ENCODE measurements around the gene IGF2. TPM values are rescaled to one million over a fixed set of nuclear protein-coding genes. Genes with fewer than 3 reads are reported as not detected.

The IGF2 gene
- total RNA-seq, 1 donor from 2014 or later: 6.6 TPM

- TF ChIP-seq, protein P1, sequence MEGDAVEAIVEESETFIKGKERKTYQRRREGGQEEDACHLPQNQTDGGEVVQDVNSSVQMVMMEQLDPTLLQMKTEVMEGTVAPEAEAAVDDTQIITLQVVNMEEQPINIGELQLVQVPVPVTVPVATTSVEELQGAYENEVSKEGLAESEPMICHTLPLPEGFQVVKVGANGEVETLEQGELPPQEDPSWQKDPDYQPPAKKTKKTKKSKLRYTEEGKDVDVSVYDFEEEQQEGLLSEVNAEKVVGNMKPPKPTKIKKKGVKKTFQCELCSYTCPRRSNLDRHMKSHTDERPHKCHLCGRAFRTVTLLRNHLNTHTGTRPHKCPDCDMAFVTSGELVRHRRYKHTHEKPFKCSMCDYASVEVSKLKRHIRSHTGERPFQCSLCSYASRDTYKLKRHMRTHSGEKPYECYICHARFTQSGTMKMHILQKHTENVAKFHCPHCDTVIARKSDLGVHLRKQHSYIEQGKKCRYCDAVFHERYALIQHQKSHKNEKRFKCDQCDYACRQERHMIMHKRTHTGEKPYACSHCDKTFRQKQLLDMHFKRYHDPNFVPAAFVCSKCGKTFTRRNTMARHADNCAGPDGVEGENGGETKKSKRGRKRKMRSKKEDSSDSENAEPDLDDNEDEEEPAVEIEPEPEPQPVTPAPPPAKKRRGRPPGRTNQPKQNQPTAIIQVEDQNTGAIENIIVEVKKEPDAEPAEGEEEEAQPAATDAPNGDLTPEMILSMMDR (IDR thresholded peaks at IDR 0.05; ENCODE audit: insufficient read depth, low read length, severe bottlenecking): no peak
Measured at GRCh38 chr11:2149460-2149859, 10.3 kb upstream of the IGF2 start.

GRCh38 chr11:2148595-2148994, 9.4 kb upstream of the IGF2 start:
- no peak for FAIRE-seq
- H3K4me3 ChIP-seq (ENCODE audit: low read depth, low read length): no peak overlapping the region
- no peak for DNase-seq (ENCODE audit: low read depth)
- peaks cover 61% of the 10 kb centered on the region for H3K27me3 ChIP-seq (ENCODE audit: control insufficient read depth, insufficient read depth, low read length)
- H3K36me3 ChIP-seq (ENCODE audit: control insufficient read depth, insufficient read depth, low read length): no peaks in the 10 kb centered on the region
- TF ChIP-seq, protein P1 (IDR thresholded peaks at IDR 0.05; ENCODE audit: insufficient read depth, low read length, severe bottlenecking): no peak

More at GRCh38 chr11:2149460-2149859, 10.3 kb upstream of the IGF2 start:
- no peak for FAIRE-seq
- DNase-seq (ENCODE audit: low read depth): no peak
- H3K36me3 ChIP-seq (ENCODE audit: control insufficient read depth, insufficient read depth, low read length): no peaks in the 10 kb centered on the region
- no peak overlapping the region for H3K4me3 ChIP-seq (ENCODE audit: low read depth, low read length)
- H3K27me3 ChIP-seq (ENCODE audit: control insufficient read depth, insufficient read depth, low read length): peaks cover 52% of the 10 kb centered on the region

GRCh38 chr11:2147391-2147790, 8.2 kb upstream of the IGF2 start:
- TF ChIP-seq, protein P1 (IDR thresholded peaks at IDR 0.05; ENCODE audit: insufficient read depth, low read length, severe bottlenecking): no peak
- no peak for DNase-seq (ENCODE audit: low read depth)
- H3K27me3 ChIP-seq (ENCODE audit: control insufficient read depth, insufficient read depth, low read length): peaks cover 61% of the 10 kb centered on the region
- H3K36me3 ChIP-seq (ENCODE audit: control insufficient read depth, insufficient read depth, low read length): no peaks in the 10 kb centered on the region
- FAIRE-seq: no peak
- H3K4me3 ChIP-seq (ENCODE audit: low read depth, low read length): no peak overlapping the region

DNA sequence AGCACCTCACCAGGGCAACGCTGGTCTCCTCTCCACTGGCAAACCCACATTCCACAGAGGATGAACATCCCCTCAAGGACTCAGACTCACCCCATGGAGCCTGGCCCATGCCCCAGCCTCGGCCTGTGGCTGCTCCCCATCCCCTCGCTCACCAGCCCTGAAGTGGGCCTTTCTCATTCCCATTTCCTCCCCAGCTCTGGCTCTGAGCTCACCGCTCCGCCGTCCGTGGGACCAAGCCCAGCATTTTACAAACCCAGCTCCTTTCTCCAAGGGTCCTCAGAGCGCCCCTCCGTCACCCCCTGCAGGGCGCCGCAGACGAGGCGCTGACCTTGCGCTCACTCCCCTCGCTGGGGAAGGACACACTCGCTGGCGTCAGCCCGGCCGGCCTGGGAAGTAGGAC, 6.9 kb upstream of the IGF2 start:
- H3K27me3 ChIP-seq (ENCODE audit: control insufficient read depth, insufficient read depth, low read length): peaks cover 64% of the 10 kb centered on the region
- DNase-seq (ENCODE audit: low read depth): no peak
- TF ChIP-seq, protein P1 (IDR thresholded peaks at IDR 0.05; ENCODE audit: insufficient read depth, low read length, severe bottlenecking): no peak
- no peaks in the 10 kb centered on the region for H3K36me3 ChIP-seq (ENCODE audit: control insufficient read depth, insufficient read depth, low read length)
- no peak for FAIRE-seq
- no peak overlapping the region for H3K4me3 ChIP-seq (ENCODE audit: low read depth, low read length)

- FAIRE-seq: no peak
Measured at GRCh38 chr11:2144544-2145248, 5.5 kb upstream of the IGF2 start.

More at GRCh38 chr11:2144544-2145248, 5.5 kb upstream of the IGF2 start:
- DNase-seq (ENCODE audit: low read depth): no peak
- H3K4me3 ChIP-seq (ENCODE audit: low read depth, low read length): no peak overlapping the region
- TF ChIP-seq, protein P1 (IDR thresholded peaks at IDR 0.05; ENCODE audit: insufficient read depth, low read length, severe bottlenecking): no peak
- H3K36me3 ChIP-seq (ENCODE audit: control insufficient read depth, insufficient read depth, low read length): no peaks in the 10 kb centered on the region
- peaks cover 61% of the 10 kb centered on the region for H3K27me3 ChIP-seq (ENCODE audit: control insufficient read depth, insufficient read depth, low read length)
